ENCODE measurements around the gene CRIP2. TPM values are rescaled to one million over a fixed set of nuclear protein-coding genes. Genes with fewer than 3 reads are reported as not detected.

Gene CRIP2
- total and polyA plus RNA-seq, 10 of the 15 experiments (the other 5 are each of a cell fraction or from before 2014, with no cell fraction given), result 0.04 to 0.62 (median 0.37) TPM; not detected in 5

DNA sequence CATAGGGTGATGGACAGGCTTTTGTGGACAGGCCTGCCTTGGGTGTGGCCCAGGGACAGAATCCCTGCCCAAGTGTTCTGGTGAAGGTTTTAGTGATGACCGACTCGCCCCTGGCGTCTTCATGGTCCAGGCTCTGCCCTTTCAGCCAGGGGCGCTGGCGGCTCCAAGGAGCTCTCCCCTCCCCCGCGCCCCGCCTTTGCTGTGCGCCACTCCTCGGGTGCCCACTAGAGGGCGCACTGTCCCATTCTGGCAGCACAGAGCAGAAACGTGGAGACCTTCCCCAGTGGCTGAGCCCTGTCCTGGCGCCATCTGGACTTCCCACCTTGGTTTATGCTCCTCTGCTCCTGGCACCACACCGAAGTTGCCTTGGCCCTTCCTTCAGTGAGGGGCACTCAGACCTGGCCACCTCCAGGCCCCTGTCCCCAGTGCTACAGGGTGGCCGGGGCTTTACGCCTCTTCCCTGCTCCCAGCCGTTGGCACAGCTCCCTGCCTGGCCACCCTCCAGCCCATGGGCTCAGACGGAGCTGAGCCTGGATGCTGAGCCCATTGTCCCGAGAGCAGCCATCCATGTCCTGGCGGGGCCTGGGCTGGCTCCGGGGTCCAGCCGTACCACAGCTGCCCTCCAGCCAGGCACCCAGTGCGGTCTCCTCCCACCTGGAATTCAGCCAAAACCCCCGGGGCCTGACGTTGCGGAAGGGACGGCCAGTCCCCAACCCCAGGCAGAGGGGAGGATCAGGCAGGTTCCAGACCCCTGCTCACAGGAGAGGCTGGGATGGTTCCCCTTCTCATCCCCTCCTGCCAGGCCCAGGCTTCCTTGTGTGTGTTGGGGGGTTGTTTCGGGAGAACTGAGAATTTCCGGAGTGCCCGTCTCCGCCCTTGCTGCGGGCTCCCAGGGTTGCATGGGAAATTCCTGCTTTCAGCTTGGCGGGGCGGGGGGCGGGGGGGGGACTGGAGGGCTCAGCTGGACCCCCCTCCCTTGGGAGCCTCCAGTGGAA, 6.5 kb downstream of the CRIP2 start:
- in situ Hi-C loops (cut with MboI) (no loop called here), intact Hi-C loops (cut with micrococcal nuclease; ENCODE audit: unreplicated experiment) (loop anchor here (1.0 to 10.0 kb wide), 2 partner anchors 8 to 416 kb away; partner anchors contain the start of gene GPR132)
- Histone ChIP-seq H3K27ac (ENCODE audit: control insufficient read depth, insufficient read depth) (no peak overlapping the region; the same call in 1 of the 2 replicates), H3K27me3 (replicated peaks in 1 of 2; ENCODE audit: control insufficient read depth in 2 of 2, insufficient read depth in 2 of 2, low read length in 1 of 2) (peaks cover 2% of the 10 kb centered on the region in 2 experiments; a peak in 3 of 4 replicates), H3K9ac (ENCODE audit: control insufficient read depth, insufficient read depth, low read length) (peak overlapping the region; percentile 5; the same call in 1 of the 2 replicates), H3K4me1 (ENCODE audit: control insufficient read depth, insufficient read depth, low read length) (peaks cover 23% of the 10 kb centered on the region), H4K20me1 (ENCODE audit: control insufficient read depth, insufficient read depth) (no peaks in the 10 kb centered on the region), H3K36me3 (ENCODE audit: control insufficient read depth in 2 of 2, insufficient read depth in 2 of 2, low read length in 1 of 2) (no peaks in the 10 kb centered on the region), H3K4me2 (ENCODE audit: control insufficient read depth, insufficient read depth) (peak overlapping the region; percentile 77), H2AFZ (ENCODE audit: control insufficient read depth, low read depth, low read length) (peak overlapping the region; percentile 77), H3K4me3 (peak overlapping the region; percentile 25; the same call in 1 of the 2 replicates), H3K9me3 (replicated peaks; ENCODE audit: control insufficient read depth, insufficient read depth, low read length) (no peaks in the 10 kb centered on the region; the same call in 2 of the 3 replicates), H3K79me2 (ENCODE audit: control insufficient read depth, insufficient read depth, low read length) (no peaks in the 10 kb centered on the region)
- CTCF ChIA-PET, result interaction anchor here (0.6 to 2.9 kb wide), 26 partner anchors 10 to 1364 kb away, joined by 3 to 103 read pairs (median 4); partner anchors contain the start of genes BRF1 and TEDC1
- no TSS peak for BruUV-seq (replicated peaks)
- peak; percentile 91 for FAIRE-seq
- peak; percentile 83 for ATAC-seq
- RAD21 ChIA-PET (ENCODE audit: unreplicated experiment), result interaction anchor here (0.6 to 2.3 kb wide), 12 partner anchors 9 to 435 kb away, joined by 3 to 74 read pairs (median 4); no protein-coding TSS in a partner anchor
- POLR2A ChIA-PET, result interaction anchor here (0.6 to 2.2 kb wide), 2 partner anchors 9 to 82 kb away, joined by 3 to 23 read pairs; no protein-coding TSS in a partner anchor
- DNase-seq (ENCODE audit: low read depth, low spot score), result no peak
- SMC1A ChIA-PET (ENCODE audit: uncharacterized antibody, unreplicated experiment), result interaction anchor here (0.7 to 2.4 kb wide), 6 partner anchors 9 to 110 kb away, joined by 3 to 39 read pairs (median 4); partner anchors contain the start of genes TEDC1 and TEX22
- 5% methylated on average over 33 of the region's 35 CpGs for WGBS (ENCODE audit: insufficient coverage, insufficient replicate concordance, low lambda C conversion rate, missing lambda C conversion rate)
- TF ChIP-seq RB1 (IDR thresholded peaks at IDR 0.05; ENCODE audit: borderline replicate concordance) (peak; percentile 79; the same call in 1 of the 2 replicates), ESRRA (IDR thresholded peaks at IDR 0.05; ENCODE audit: low read length) (no peak), YY1 (IDR thresholded peaks at IDR 0.05; ENCODE audit: low read depth, low read length) (peak; percentile 87), CHD1 (IDR thresholded peaks at IDR 0.05; ENCODE audit: low read depth, low read length) (no peak), CBX5 (IDR thresholded peaks at IDR 0.05; ENCODE audit: low read depth) (peak; percentile 85; the same call in 1 of the 2 replicates), SMC3 (IDR thresholded peaks at IDR 0.05; ENCODE audit: borderline replicate concordance, low read length) (peak; percentile 76), HDGF (IDR thresholded peaks at IDR 0.05) (peak; percentile 99), PAX8 (IDR thresholded peaks at IDR 0.05) (no peak), TCF12 (IDR thresholded peaks at IDR 0.05; ENCODE audit: low read depth, low read length) (peak; percentile 63; the same call in 1 of the 2 replicates), SIN3A (IDR thresholded peaks at IDR 0.05; ENCODE audit: low read depth, low read length) (peak; percentile 23; the same call in 1 of the 2 replicates), PAX5 (IDR thresholded peaks at IDR 0.05; ENCODE audit: borderline replicate concordance, low read depth, low read length) (peak; percentile 54; the same call in 1 of the 2 replicates), JUNB (IDR thresholded peaks at IDR 0.05) (no peak), SMARCA5 (IDR thresholded peaks at IDR 0.05) (peak; percentile 94; the same call in 1 of the 2 replicates), BHLHE40 (IDR thresholded peaks at IDR 0.05; ENCODE audit: borderline replicate concordance in 1 of 2, low read depth in 2 of 2, low read length in 1 of 2) (peak in 1 of 2 experiments; percentile 67; a peak in 2 of 4 replicates)
- TF ChIP-seq, protein P1, sequence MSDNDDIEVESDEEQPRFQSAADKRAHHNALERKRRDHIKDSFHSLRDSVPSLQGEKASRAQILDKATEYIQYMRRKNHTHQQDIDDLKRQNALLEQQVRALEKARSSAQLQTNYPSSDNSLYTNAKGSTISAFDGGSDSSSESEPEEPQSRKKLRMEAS (IDR thresholded peaks at IDR 0.05; ENCODE audit: low read depth, low read length), result 0 out of 2 replicates have a peak, but pooled peaks have one; percentile 27
- TF ChIP-seq, protein P2, sequence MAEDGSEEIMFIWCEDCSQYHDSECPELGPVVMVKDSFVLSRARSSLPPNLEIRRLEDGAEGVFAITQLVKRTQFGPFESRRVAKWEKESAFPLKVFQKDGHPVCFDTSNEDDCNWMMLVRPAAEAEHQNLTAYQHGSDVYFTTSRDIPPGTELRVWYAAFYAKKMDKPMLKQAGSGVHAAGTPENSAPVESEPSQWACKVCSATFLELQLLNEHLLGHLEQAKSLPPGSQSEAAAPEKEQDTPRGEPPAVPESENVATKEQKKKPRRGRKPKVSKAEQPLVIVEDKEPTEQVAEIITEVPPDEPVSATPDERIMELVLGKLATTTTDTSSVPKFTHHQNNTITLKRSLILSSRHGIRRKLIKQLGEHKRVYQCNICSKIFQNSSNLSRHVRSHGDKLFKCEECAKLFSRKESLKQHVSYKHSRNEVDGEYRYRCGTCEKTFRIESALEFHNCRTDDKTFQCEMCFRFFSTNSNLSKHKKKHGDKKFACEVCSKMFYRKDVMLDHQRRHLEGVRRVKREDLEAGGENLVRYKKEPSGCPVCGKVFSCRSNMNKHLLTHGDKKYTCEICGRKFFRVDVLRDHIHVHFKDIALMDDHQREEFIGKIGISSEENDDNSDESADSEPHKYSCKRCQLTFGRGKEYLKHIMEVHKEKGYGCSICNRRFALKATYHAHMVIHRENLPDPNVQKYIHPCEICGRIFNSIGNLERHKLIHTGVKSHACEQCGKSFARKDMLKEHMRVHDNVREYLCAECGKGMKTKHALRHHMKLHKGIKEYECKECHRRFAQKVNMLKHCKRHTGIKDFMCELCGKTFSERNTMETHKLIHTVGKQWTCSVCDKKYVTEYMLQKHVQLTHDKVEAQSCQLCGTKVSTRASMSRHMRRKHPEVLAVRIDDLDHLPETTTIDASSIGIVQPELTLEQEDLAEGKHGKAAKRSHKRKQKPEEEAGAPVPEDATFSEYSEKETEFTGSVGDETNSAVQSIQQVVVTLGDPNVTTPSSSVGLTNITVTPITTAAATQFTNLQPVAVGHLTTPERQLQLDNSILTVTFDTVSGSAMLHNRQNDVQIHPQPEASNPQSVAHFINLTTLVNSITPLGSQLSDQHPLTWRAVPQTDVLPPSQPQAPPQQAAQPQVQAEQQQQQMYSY (CRISPR knock-in tag; IDR thresholded peaks at IDR 0.05), result no peak
- TF ChIP-seq, protein P3, sequence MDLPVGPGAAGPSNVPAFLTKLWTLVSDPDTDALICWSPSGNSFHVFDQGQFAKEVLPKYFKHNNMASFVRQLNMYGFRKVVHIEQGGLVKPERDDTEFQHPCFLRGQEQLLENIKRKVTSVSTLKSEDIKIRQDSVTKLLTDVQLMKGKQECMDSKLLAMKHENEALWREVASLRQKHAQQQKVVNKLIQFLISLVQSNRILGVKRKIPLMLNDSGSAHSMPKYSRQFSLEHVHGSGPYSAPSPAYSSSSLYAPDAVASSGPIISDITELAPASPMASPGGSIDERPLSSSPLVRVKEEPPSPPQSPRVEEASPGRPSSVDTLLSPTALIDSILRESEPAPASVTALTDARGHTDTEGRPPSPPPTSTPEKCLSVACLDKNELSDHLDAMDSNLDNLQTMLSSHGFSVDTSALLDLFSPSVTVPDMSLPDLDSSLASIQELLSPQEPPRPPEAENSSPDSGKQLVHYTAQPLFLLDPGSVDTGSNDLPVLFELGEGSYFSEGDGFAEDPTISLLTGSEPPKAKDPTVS (IDR thresholded peaks at IDR 0.05; ENCODE audit: low read depth, low read length), result peak; percentile 58; the same call in 1 of the 2 replicates
